Naive thymus-derived CD4-positive, alpha-beta T cell (primary cell): ENCODE results near the gene TRMT6. TPM values are rescaled to one million over a fixed set of nuclear protein-coding genes. Genes with fewer than 3 reads are reported as not detected.

Experiments used
- ATAC-seq: fragments of 150-1000 bp; cut with Tn5 transposase; 2 replicates; pipeline ENCODE4 v1.10.0; 2021; ENCODE audit warnings: mild to moderate bottlenecking, moderate library complexity
- CTCF ChIA-PET: fragments of 350-600 bp; sonication (Branson Sonifier 250); formaldehyde crosslinking; loops from one replicate; lab custom pipeline; 2021; ENCODE audit warnings: antibody characterized with exemption; lab: Charles Lee
- POLR2A ChIA-PET: fragments of 350-600 bp; sonication (Branson Sonifier 250); formaldehyde crosslinking; loops from one replicate; lab custom pipeline; 2021; ENCODE audit warnings: antibody characterized with exemption, inconsistent platforms; lab: Charles Lee
- DNase-seq, 9 donors: peaks; one replicate each; pipeline versions ENCODE4 v3.0.0 to v3.0.0-alpha.2; 2020 to 2022; ENCODE audit warnings: mixed read lengths in 1 of 9
- H3K27ac ChIP-seq: one replicate; pipeline ENCODE4 v1.7.0; 2013; ENCODE audit warnings: mild to moderate bottlenecking, low read depth, low read length, moderate library complexity
- H3K27me3 ChIP-seq, 2 donors: one replicate each; pipeline ENCODE4 v1.7.0; 2013; ENCODE audit warnings: low read length in 2 of 2, mild to moderate bottlenecking in 2 of 2, moderate library complexity in 2 of 2; ENCODE audit not compliant: control insufficient read depth in 2 of 2, insufficient read depth in 2 of 2
- H3K36me3 ChIP-seq, 3 experiments: 1 replicate in 2 of 3; 2 replicates in 1 of 3; pipeline ENCODE4 v1.7.0; 2013; ENCODE audit warnings: low read length in 3 of 3, mild to moderate bottlenecking in 3 of 3, moderate library complexity in 1 of 3; ENCODE audit not compliant: insufficient read depth in 3 of 3, control insufficient read depth in 2 of 3
- H3K4me1 ChIP-seq, 2 donors: one replicate each; pipeline ENCODE4 v1.7.0; 2013; ENCODE audit warnings: low read length in 2 of 2, mild to moderate bottlenecking in 2 of 2, moderate library complexity in 1 of 2; ENCODE audit not compliant: control insufficient read depth in 2 of 2, insufficient read depth in 2 of 2
- H3K4me3 ChIP-seq: 2 replicates; pipeline ENCODE4 v1.7.0; 2013; ENCODE audit warnings: mild to moderate bottlenecking, low read length
- H3K9me3 ChIP-seq, 3 experiments: 1 replicate in 2 of 3; 2 replicates in 1 of 3; pipeline ENCODE4 v1.7.0; 2013; ENCODE audit warnings: low read length in 3 of 3; ENCODE audit not compliant: control insufficient read depth in 2 of 3
- H3K27ac Mint-ChIP-seq, 9 donors: one replicate each; pipeline ENCODE4 v1.8.0; 2020 to 2022; ENCODE audit warnings: mixed read lengths in 9 of 9, mild to moderate bottlenecking in 8 of 9, moderate library complexity in 5 of 9, inconsistent platforms in 2 of 9
- H3K27me3 Mint-ChIP-seq, 5 donors: one replicate each; pipeline ENCODE4 v1.8.0; 2021 to 2022; ENCODE audit warnings: mixed read lengths in 5 of 5, mild to moderate bottlenecking in 1 of 5
- H3K36me3 Mint-ChIP-seq, 5 donors: one replicate each; pipeline ENCODE4 v1.8.0; 2020 to 2022; ENCODE audit warnings: mixed read lengths in 5 of 5, mild to moderate bottlenecking in 3 of 5, inconsistent platforms in 1 of 5
- H3K4me1 Mint-ChIP-seq, 7 donors: one replicate each; pipeline ENCODE4 v1.8.0; 2020 to 2022; ENCODE audit warnings: mixed read lengths in 7 of 7, mild to moderate bottlenecking in 3 of 7, inconsistent platforms in 1 of 7
- H3K4me3 Mint-ChIP-seq, 10 donors: one replicate each; pipeline ENCODE4 v1.8.0; 2020 to 2022; ENCODE audit warnings: mild to moderate bottlenecking in 10 of 10, mixed read lengths in 10 of 10, moderate library complexity in 6 of 10, inconsistent platforms in 2 of 10
- H3K9me3 Mint-ChIP-seq, 11 donors: one replicate each; pipeline ENCODE4 v1.8.0; 2020 to 2022; ENCODE audit warnings: mixed read lengths in 11 of 11, mild to moderate bottlenecking in 4 of 11, inconsistent platforms in 1 of 11, moderate library complexity in 1 of 11
- intact Hi-C, 2 donors: fragments of 100-400 bp; cut with micrococcal nuclease; formaldehyde crosslinking; loops; one replicate each; pipeline ENCODE4 v1.15.1; 2023
- polyA plus RNA-seq, 2 donors: library from polyadenylated mRNA; unstranded; fragments of 300-500 nt; fragmentation: Illumina TruSeq; gene quantifications; one replicate each; pipeline ENCODE4 v1.2.3, GENCODE V29; 2021
- total RNA-seq, 6 experiments: library from RNA in 5 of 6; stranded (reverse) in 5 of 6; gene quantifications; 1 replicate in 5 of 6; 2 replicates in 1 of 6; pipeline ENCODE4 v1.2.3 and lab custom pipeline; 2021 to 2026

Gene TRMT6
- total RNA-seq: 10 to 100 TPM; 14.5 to 18.5 (median 17.8) TPM
- polyA plus RNA-seq: 10 to 100 TPM; 11.4 to 15.7 TPM
- total RNA-seq (lab: John Stamatoyannopoulos, UW): 22.3 reads per million, percentile 53 among the genes with 10 or more reads in this experiment

- Mint-ChIP-seq H3K36me3 (peaks cover 3 to 33% (median 6%) of the 10 kb centered on the region in 5 donors), H3K4me1 (peaks cover 7 to 61% (median 45%) of the 10 kb centered on the region in 7 donors), H3K4me3 (peak within 1 kb of the TSS; percentile 91 to 99 (median 96)), H3K27me3 (peaks cover 0 to 4% (median 0%) of the 10 kb centered on the region in 5 donors), H3K9me3 (peaks cover 0 to 5% (median 0%) of the 10 kb centered on the region in 11 donors), H3K27ac (peak within 1 kb of the TSS; percentile 91 to 100 (median 97))
- DNase-seq (peak; percentile 82 to 97 (median 95)), ATAC-seq (peak; percentile 97)
- no peaks in the 10 kb centered on the region for H3K27me3 ChIP-seq
- peaks cover 13 to 17% of the 10 kb centered on the region in 2 donors for H3K4me1 ChIP-seq
- peak within 1 kb of the TSS; percentile 89 for H3K4me3 ChIP-seq
- ChIA-PET CTCF (interaction anchor here (0.8 kb wide), 1 partner anchor 378 kb away, joined by 3 read pairs; no protein-coding TSS in a partner anchor), POLR2A (interaction anchor here (0.6 to 0.8 kb wide), 2 partner anchors 15 to 82 kb away, joined by 3 to 7 read pairs; no protein-coding TSS in a partner anchor)
- H3K27ac ChIP-seq: peak within 1 kb of the TSS; percentile 82
- H3K9me3 ChIP-seq: no peaks in the 10 kb centered on the region
- H3K36me3 ChIP-seq: peaks cover 5 to 34% (median 8%) of the 10 kb centered on the region in 3 experiments
- intact Hi-C loops: loop anchor here (1.0 to 10.0 kb wide), 8 partner anchors 114 to 823 kb away; partner anchors contain the start of genes CDS2 (in 2 of the 2) and SHLD1 (in 2 of the 2)
Measured at GRCh38 chr20:5950271-5951031, at the start of gene TRMT6, which contains the start of gene MCM8. TRMT6 (minus strand) TSS chr20:5950533; CDS start chr20:5950405, 128 bp downstream. MCM8 (plus strand) TSS chr20:5950652; CDS start chr20:5952016, 1,364 bp downstream.

- Mint-ChIP-seq H3K4me1 (peaks cover 4 to 58% (median 46%) of the 10 kb centered on the region in 7 donors), H3K27ac (no peak overlapping the region), H3K9me3 (no peaks in the 10 kb centered on the region), H3K36me3 (peaks cover 0 to 14% (median 3%) of the 10 kb centered on the region in 5 donors), H3K4me3 (no peak overlapping the region), H3K27me3 (no peaks in the 10 kb centered on the region)
- ChIA-PET CTCF (no interaction called here), POLR2A (no interaction called here)
- no peaks in the 10 kb centered on the region for H3K9me3 ChIP-seq
- H3K36me3 ChIP-seq: peaks cover 0 to 4% (median 0%) of the 10 kb centered on the region in 3 experiments
- no peak overlapping the region for H3K4me3 ChIP-seq
- peaks cover 9 to 27% of the 10 kb centered on the region in 2 donors for H3K4me1 ChIP-seq
- no peak for ATAC-seq
- no peaks in the 10 kb centered on the region for H3K27me3 ChIP-seq
- DNase-seq: no peak
- no peak overlapping the region for H3K27ac ChIP-seq
- intact Hi-C loops: no loop called here
Measured at GRCh38 chr20:5999783-6000182, 49.5 kb upstream of the TRMT6 start.

- Mint-ChIP-seq H3K9me3 (no peaks in the 10 kb centered on the region), H3K4me3 (peak overlapping the region in 7 of 10 donors; percentile 12 to 72 (median 16))
- POLR2A ChIA-PET: interaction anchor here (0.6 to 1.2 kb wide), 3 partner anchors 9 to 34 kb away, joined by 4 read pairs; no protein-coding TSS in a partner anchor
Measured at GRCh38 chr20:5996765-5997164, 46.4 kb upstream of the TRMT6 start.

GRCh38 chr20:5991623-5992441 lies 41.5 kb upstream of the TRMT6 start:
- peak overlapping the region in 7 of 9 donors; percentile 2 to 68 (median 14) for H3K27ac Mint-ChIP-seq
- ATAC-seq: no peak

More at GRCh38 chr20:5996765-5997164, 46.4 kb upstream of the TRMT6 start:
- CTCF ChIA-PET: interaction anchor here (0.7 to 1.0 kb wide), 2 partner anchors 428 to 467 kb away, joined by 3 to 4 read pairs; no protein-coding TSS in a partner anchor
- Mint-ChIP-seq H3K4me1 (peaks cover 4 to 46% (median 35%) of the 10 kb centered on the region in 7 donors), H3K27ac (peak overlapping the region; percentile 16 to 92 (median 84)), H3K36me3 (peaks cover 0 to 12% (median 3%) of the 10 kb centered on the region in 5 donors), H3K27me3 (no peaks in the 10 kb centered on the region)
- intact Hi-C loops: no loop called here
- DNase-seq: peak in 8 of 9 donors; percentile 5 to 49 (median 28)
- Histone ChIP-seq H3K27ac (peak overlapping the region; percentile 46), H3K36me3 (peaks cover 0 to 4% (median 0%) of the 10 kb centered on the region in 3 experiments), H3K4me1 (peaks cover 9 to 27% of the 10 kb centered on the region in 2 donors), H3K27me3 (no peaks in the 10 kb centered on the region), H3K9me3 (no peaks in the 10 kb centered on the region), H3K4me3 (no peak overlapping the region)
- peak; percentile 93 for ATAC-seq

GRCh38 chr20:5990946-5991345 lies 40.6 kb upstream of the TRMT6 start:
- DNase-seq (no peak), ATAC-seq (no peak)
- Histone ChIP-seq H3K9me3 (no peaks in the 10 kb centered on the region), H3K27me3 (no peaks in the 10 kb centered on the region), H3K36me3 (peaks cover 0 to 6% (median 4%) of the 10 kb centered on the region in 3 experiments), H3K4me3 (no peak overlapping the region), H3K4me1 (peaks cover 0 to 2% of the 10 kb centered on the region in 2 donors), H3K27ac (no peak overlapping the region)
- Mint-ChIP-seq H3K27me3 (no peaks in the 10 kb centered on the region), H3K4me1 (peaks cover 0 to 18% (median 14%) of the 10 kb centered on the region in 7 donors), H3K9me3 (no peaks in the 10 kb centered on the region), H3K27ac (peak overlapping the region in 6 of 9 donors; percentile 13 to 49 (median 42)), H3K36me3 (peaks cover 0 to 25% (median 13%) of the 10 kb centered on the region in 5 donors), H3K4me3 (no peak overlapping the region)
- POLR2A ChIA-PET: no interaction called here
- CTCF ChIA-PET: no interaction called here
- intact Hi-C loops: no loop called here

More at GRCh38 chr20:5991623-5992441, 41.5 kb upstream of the TRMT6 start:
- H3K9me3 Mint-ChIP-seq: no peaks in the 10 kb centered on the region
- no peak for DNase-seq
- no peak overlapping the region for H3K4me3 ChIP-seq
- ChIA-PET POLR2A (interaction anchor here (0.5 to 0.7 kb wide), 2 partner anchors 12 to 31 kb away, joined by 3 read pairs; no protein-coding TSS in a partner anchor), CTCF (interaction anchor here (1.1 kb wide), 1 partner anchor 12 kb away, joined by 3 read pairs; no protein-coding TSS in a partner anchor)
- H3K27me3 Mint-ChIP-seq: no peaks in the 10 kb centered on the region
- H3K27ac ChIP-seq: no peak overlapping the region
- H3K4me1 Mint-ChIP-seq: peaks cover 3 to 25% (median 21%) of the 10 kb centered on the region in 7 donors
- peaks cover 0 to 4% (median 0%) of the 10 kb centered on the region in 3 experiments for H3K36me3 ChIP-seq
- peaks cover 2 to 10% of the 10 kb centered on the region in 2 donors for H3K4me1 ChIP-seq
- H3K36me3 Mint-ChIP-seq: peaks cover 0 to 23% (median 15%) of the 10 kb centered on the region in 5 donors
- no peaks in the 10 kb centered on the region for H3K9me3 ChIP-seq
- no peak overlapping the region for H3K4me3 Mint-ChIP-seq
- intact Hi-C loops: no loop called here
- H3K27me3 ChIP-seq: no peaks in the 10 kb centered on the region
